ENCODE data around the gene ADGRG3.

GRCh38 chr16:57643910-57644309 is 24.2 kb upstream of the ADGRG3 start:
- TF ChIP-seq, protein P1, sequence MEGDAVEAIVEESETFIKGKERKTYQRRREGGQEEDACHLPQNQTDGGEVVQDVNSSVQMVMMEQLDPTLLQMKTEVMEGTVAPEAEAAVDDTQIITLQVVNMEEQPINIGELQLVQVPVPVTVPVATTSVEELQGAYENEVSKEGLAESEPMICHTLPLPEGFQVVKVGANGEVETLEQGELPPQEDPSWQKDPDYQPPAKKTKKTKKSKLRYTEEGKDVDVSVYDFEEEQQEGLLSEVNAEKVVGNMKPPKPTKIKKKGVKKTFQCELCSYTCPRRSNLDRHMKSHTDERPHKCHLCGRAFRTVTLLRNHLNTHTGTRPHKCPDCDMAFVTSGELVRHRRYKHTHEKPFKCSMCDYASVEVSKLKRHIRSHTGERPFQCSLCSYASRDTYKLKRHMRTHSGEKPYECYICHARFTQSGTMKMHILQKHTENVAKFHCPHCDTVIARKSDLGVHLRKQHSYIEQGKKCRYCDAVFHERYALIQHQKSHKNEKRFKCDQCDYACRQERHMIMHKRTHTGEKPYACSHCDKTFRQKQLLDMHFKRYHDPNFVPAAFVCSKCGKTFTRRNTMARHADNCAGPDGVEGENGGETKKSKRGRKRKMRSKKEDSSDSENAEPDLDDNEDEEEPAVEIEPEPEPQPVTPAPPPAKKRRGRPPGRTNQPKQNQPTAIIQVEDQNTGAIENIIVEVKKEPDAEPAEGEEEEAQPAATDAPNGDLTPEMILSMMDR (IDR thresholded peaks at IDR 0.05): no peak
- TF ChIP-seq EZH2 (IDR thresholded peaks at IDR 0.05; ENCODE audit: borderline replicate concordance, insufficient read depth, low read depth, low read length, poor library complexity, severe bottlenecking): no peak
